WTC11 (cell line): ENCODE measurements around the gene STAMBP.

ENCODE experiments used
- ATF1 ChIP-seq: sonication (generic); formaldehyde crosslinking; IDR thresholded peaks from 2 replicates; pipeline ENCODE4 v1.8.1; 2023; ENCODE audit warnings: mild to moderate bottlenecking, moderate library complexity, missing genetic modification reagents
- CTCF ChIP-seq: fragments of 200-600 bp; IDR thresholded peaks from 2 replicates; pipeline ENCODE4 v1.8.0; 2022; ENCODE audit warnings: antibody characterized with exemption
- ESRRA ChIP-seq: sonication (generic); formaldehyde crosslinking; IDR thresholded peaks from 2 replicates; pipeline ENCODE4 v1.8.1; 2022; ENCODE audit warnings: mild to moderate bottlenecking, missing genetic modification reagents, borderline replicate concordance
- ETV6 ChIP-seq: sonication (generic); formaldehyde crosslinking; IDR thresholded peaks from 2 replicates; pipeline ENCODE4 v1.8.1; 2022; ENCODE audit warnings: mild to moderate bottlenecking, missing genetic modification reagents
- FOXK1 ChIP-seq: sonication (generic); formaldehyde crosslinking; IDR thresholded peaks from 2 replicates; pipeline ENCODE4 v1.8.0; 2022; ENCODE audit warnings: mild to moderate bottlenecking, moderate library complexity, missing genetic modification reagents
- GRHL2 ChIP-seq: fragments of 250-450 bp; sonication (Bioruptor Pico); IDR thresholded peaks from 2 replicates; pipeline ENCODE4 v1.8.0; 2022; ENCODE audit warnings: mild to moderate bottlenecking, moderate library complexity; ENCODE audit not compliant: insufficient replicate concordance, severe bottlenecking
- JAZF1 ChIP-seq: fragments of 250-450 bp; sonication (Bioruptor Pico); IDR thresholded peaks from 2 replicates; pipeline ENCODE4 v1.9.0; 2021; ENCODE audit warnings: moderate library complexity, mild to moderate bottlenecking, inconsistent platforms
- JUN ChIP-seq: sonication (generic); formaldehyde crosslinking; IDR thresholded peaks from 2 replicates; pipeline ENCODE4 v1.8.0; 2023; ENCODE audit warnings: mild to moderate bottlenecking, missing genetic modification reagents
- TCF7 ChIP-seq: sonication (generic); formaldehyde crosslinking; IDR thresholded peaks from 2 replicates; pipeline ENCODE4 v1.8.0; 2022; ENCODE audit warnings: mild to moderate bottlenecking, low read depth, missing genetic modification reagents, moderate library complexity
- TP53 ChIP-seq: sonication (generic); formaldehyde crosslinking; IDR thresholded peaks from 2 replicates; pipeline ENCODE4 v1.8.1; 2023; ENCODE audit warnings: mild to moderate bottlenecking, missing genetic modification reagents
- ZNF512 ChIP-seq: sonication (generic); formaldehyde crosslinking; IDR thresholded peaks from 2 replicates; pipeline ENCODE4 v1.8.1; 2022; ENCODE audit warnings: missing genetic modification reagents, borderline replicate concordance
- TF ChIP-seq, protein P1 (sequence below): sonication (generic); formaldehyde crosslinking; IDR thresholded peaks from 2 replicates; pipeline ENCODE4 v1.8.1; 2023; ENCODE audit warnings: mild to moderate bottlenecking, missing genetic modification reagents, borderline replicate concordance
- TF ChIP-seq, protein P2 (sequence below): sonication (generic); formaldehyde crosslinking; IDR thresholded peaks from 2 replicates; pipeline ENCODE4 v1.8.0; 2022; ENCODE audit warnings: mild to moderate bottlenecking, missing genetic modification reagents
- TF ChIP-seq, protein P3 (sequence below): sonication (generic); formaldehyde crosslinking; IDR thresholded peaks from 2 replicates; pipeline ENCODE4 v1.8.0; 2022; ENCODE audit warnings: mild to moderate bottlenecking, missing genetic modification reagents

- TF ChIP-seq CTCF (no peak), ESRRA (no peak), JAZF1 (CRISPR knock-in tag) (no peak), JUN (no peak), FOXK1 (CRISPR knock-in tag) (no peak), TCF7 (no peak), GRHL2 (no peak), ETV6 (CRISPR knock-in tag) (no peak), ZNF512 (CRISPR knock-in tag) (no peak), TP53 (no peak), ATF1 (CRISPR knock-in tag) (no peak)
- TF ChIP-seq, protein P1, sequence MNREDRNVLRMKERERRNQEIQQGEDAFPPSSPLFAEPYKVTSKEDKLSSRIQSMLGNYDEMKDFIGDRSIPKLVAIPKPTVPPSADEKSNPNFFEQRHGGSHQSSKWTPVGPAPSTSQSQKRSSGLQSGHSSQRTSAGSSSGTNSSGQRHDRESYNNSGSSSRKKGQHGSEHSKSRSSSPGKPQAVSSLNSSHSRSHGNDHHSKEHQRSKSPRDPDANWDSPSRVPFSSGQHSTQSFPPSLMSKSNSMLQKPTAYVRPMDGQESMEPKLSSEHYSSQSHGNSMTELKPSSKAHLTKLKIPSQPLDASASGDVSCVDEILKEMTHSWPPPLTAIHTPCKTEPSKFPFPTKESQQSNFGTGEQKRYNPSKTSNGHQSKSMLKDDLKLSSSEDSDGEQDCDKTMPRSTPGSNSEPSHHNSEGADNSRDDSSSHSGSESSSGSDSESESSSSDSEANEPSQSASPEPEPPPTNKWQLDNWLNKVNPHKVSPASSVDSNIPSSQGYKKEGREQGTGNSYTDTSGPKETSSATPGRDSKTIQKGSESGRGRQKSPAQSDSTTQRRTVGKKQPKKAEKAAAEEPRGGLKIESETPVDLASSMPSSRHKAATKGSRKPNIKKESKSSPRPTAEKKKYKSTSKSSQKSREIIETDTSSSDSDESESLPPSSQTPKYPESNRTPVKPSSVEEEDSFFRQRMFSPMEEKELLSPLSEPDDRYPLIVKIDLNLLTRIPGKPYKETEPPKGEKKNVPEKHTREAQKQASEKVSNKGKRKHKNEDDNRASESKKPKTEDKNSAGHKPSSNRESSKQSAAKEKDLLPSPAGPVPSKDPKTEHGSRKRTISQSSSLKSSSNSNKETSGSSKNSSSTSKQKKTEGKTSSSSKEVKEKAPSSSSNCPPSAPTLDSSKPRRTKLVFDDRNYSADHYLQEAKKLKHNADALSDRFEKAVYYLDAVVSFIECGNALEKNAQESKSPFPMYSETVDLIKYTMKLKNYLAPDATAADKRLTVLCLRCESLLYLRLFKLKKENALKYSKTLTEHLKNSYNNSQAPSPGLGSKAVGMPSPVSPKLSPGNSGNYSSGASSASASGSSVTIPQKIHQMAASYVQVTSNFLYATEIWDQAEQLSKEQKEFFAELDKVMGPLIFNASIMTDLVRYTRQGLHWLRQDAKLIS, result no peak
- TF ChIP-seq, protein P2, sequence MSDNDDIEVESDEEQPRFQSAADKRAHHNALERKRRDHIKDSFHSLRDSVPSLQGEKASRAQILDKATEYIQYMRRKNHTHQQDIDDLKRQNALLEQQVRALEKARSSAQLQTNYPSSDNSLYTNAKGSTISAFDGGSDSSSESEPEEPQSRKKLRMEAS (CRISPR knock-in tag), result no peak
- TF ChIP-seq, protein P3, sequence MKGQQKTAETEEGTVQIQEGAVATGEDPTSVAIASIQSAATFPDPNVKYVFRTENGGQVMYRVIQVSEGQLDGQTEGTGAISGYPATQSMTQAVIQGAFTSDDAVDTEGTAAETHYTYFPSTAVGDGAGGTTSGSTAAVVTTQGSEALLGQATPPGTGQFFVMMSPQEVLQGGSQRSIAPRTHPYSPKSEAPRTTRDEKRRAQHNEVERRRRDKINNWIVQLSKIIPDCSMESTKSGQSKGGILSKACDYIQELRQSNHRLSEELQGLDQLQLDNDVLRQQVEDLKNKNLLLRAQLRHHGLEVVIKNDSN (CRISPR knock-in tag), result no peak
These were observed 23.3 kb downstream of the STAMBP start for GRCh38 chr2:73852020-73852419.
